HepG2 (cell line): ENCODE results near the gene PA2G4. TPM values are rescaled to one million over a fixed set of nuclear protein-coding genes. Genes with fewer than 3 reads are reported as not detected.

ENCODE experiments used
- ATF4 ChIP-seq, 2 experiments: fragments of 450-650 bp in 1 of 2; sonication (generic) in 1 of 2; formaldehyde crosslinking; IDR thresholded peaks; 2 replicates each; pipeline versions ENCODE4 v1.5.0 to v1.8.0; 2020 to 2022; ENCODE audit warnings: mild to moderate bottlenecking in 1 of 2, missing genetic modification reagents in 1 of 2
- EP300 ChIP-seq, 3 experiments: sonication (generic) in 1 of 3; formaldehyde crosslinking in 1 of 3; IDR thresholded peaks; 2 replicates each; pipeline versions ENCODE4 v1.5.1 to v1.6.1; 2011 to 2020; ENCODE audit warnings: low read depth in 2 of 3, low read length in 2 of 3, borderline replicate concordance in 1 of 3, improper control_type of control experiment in 1 of 3, mild to moderate bottlenecking in 1 of 3, missing genetic modification reagents in 1 of 3, moderate library complexity in 1 of 3
- FLYWCH1 ChIP-seq: sonication (generic); formaldehyde crosslinking; IDR thresholded peaks from 2 replicates; pipeline ENCODE4 v1.8.1; 2023; ENCODE audit warnings: mild to moderate bottlenecking, missing genetic modification reagents
- GTF3A ChIP-seq: sonication (generic); formaldehyde crosslinking; conservative IDR thresholded peaks from 2 replicates; pipeline ENCODE4 v1.4.0; 2020; ENCODE audit warnings: mild to moderate bottlenecking, missing genetic modification reagents
- HES4 ChIP-seq: sonication (generic); formaldehyde crosslinking; IDR thresholded peaks from 2 replicates; pipeline ENCODE4 v1.9.0; 2021; ENCODE audit warnings: mild to moderate bottlenecking, missing genetic modification reagents, borderline replicate concordance
- NFKBIZ ChIP-seq: IDR thresholded peaks from 2 replicates; pipeline ENCODE4 v1.6.1; 2018; ENCODE audit warnings: missing genetic modification reagents, missing compliant biosample characterization
- NR1H2 ChIP-seq: sonication (generic); formaldehyde crosslinking; IDR thresholded peaks from 2 replicates; pipeline ENCODE4 v1.8.1; 2022; ENCODE audit warnings: low read depth, missing genetic modification reagents, borderline replicate concordance
- SSRP1 ChIP-seq: IDR thresholded peaks from 2 replicates; pipeline ENCODE4 v1.6.1; 2016; ENCODE audit warnings: control low read depth
- YEATS4 ChIP-seq: sonication (generic); formaldehyde crosslinking; IDR thresholded peaks from 2 replicates; pipeline ENCODE4 v1.4.0; 2020; ENCODE audit warnings: missing genetic modification reagents, borderline replicate concordance
- ZFP90 ChIP-seq: sonication (generic); formaldehyde crosslinking; IDR thresholded peaks from 2 replicates; pipeline ENCODE4 v1.8.0; 2022; ENCODE audit warnings: missing genetic modification reagents, mild to moderate bottlenecking, inconsistent platforms, borderline replicate concordance
- ZNF737 ChIP-seq: sonication (generic); formaldehyde crosslinking; IDR thresholded peaks from 2 replicates; pipeline ENCODE4 v1.5.0; 2020; ENCODE audit warnings: missing genetic modification reagents, mild to moderate bottlenecking, borderline replicate concordance
- polyA plus RNA-seq, 8 experiments: library from polyadenylated mRNA; depleted of rRNA in 3 of 8; stranded (reverse) in 7 of 8; unstranded in 1 of 8; fragments of >200 nt; fragmentation: Illumina TruSeq in 4 of 8; extraction: Trizol in 4 of 8; gene quantifications; 2 replicates each; pipeline versions ENCODE4 v1.2.1 to v1.2.3, GENCODE V29; 2011 to 2016; ENCODE audit warnings: low read depth in 4 of 8, missing spikeins in 1 of 8, mixed read lengths in 1 of 8; ENCODE audit not compliant: insufficient read depth in 1 of 8
- total RNA-seq, 5 experiments: library from RNA; depleted of rRNA; stranded (reverse); fragments of >200 nt; fragmentation: Illumina TruSeq; extraction: Trizol; gene quantifications; 2 replicates each; pipeline ENCODE4 v1.2.3, GENCODE V29; 2016; ENCODE audit warnings: low read depth in 1 of 5
- TF ChIP-seq, protein P1 (sequence below): sonication (generic); formaldehyde crosslinking; IDR thresholded peaks from 2 replicates; pipeline ENCODE4 v1.4.0; 2020; ENCODE audit warnings: mild to moderate bottlenecking, missing genetic modification reagents
- TF ChIP-seq, protein P2 (sequence below): sonication (generic); formaldehyde crosslinking; IDR thresholded peaks from 2 replicates; pipeline ENCODE4 v1.5.0; 2020; ENCODE audit warnings: mild to moderate bottlenecking, missing genetic modification reagents, borderline replicate concordance

PA2G4 gene
- total and polyA plus RNA-seq, 2 of the 13 experiments (the other 11 are each of a cell fraction or from before 2014, with no cell fraction given): 147 to 240 TPM

DNA sequence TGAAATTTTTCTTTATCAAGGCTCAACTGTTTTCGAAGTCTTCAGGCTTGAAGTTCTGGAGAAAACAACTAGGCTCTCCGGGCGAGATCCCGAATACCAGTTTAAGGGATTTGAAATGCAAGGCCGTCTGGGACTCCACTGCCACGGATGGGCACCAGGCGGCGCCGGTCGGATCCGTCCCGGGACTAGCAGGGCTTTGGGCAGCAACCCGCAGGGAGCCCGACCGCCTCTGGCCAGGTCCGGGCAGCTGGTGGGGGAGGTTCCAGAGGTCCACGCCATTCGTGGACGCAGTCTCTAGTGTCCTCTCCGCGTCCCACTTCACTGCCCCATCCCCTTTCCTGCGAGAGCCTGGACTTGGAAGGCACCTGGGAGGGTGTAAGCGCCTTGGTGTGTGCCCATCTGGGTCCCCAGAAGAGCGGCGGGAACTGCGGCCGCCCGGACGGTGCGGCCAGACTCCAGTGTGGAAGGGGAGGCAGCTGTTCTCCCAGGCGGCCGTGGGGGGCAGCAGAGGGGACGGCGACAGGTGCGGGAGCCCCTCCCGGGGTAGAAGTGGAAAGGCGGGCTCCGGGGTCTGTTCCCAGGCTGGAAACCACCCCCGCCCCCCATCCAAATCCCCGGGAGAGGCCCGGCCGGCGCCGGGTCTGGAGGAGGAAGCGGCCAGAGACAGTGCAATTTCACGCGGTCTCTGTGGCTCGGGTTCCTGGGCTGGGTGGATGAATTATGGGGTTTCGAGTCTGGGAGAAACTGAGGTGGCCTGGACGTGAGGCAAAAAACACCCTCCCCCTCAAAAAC lies 25.2 kb upstream of the PA2G4 start (continued):
- TF ChIP-seq, protein P1, sequence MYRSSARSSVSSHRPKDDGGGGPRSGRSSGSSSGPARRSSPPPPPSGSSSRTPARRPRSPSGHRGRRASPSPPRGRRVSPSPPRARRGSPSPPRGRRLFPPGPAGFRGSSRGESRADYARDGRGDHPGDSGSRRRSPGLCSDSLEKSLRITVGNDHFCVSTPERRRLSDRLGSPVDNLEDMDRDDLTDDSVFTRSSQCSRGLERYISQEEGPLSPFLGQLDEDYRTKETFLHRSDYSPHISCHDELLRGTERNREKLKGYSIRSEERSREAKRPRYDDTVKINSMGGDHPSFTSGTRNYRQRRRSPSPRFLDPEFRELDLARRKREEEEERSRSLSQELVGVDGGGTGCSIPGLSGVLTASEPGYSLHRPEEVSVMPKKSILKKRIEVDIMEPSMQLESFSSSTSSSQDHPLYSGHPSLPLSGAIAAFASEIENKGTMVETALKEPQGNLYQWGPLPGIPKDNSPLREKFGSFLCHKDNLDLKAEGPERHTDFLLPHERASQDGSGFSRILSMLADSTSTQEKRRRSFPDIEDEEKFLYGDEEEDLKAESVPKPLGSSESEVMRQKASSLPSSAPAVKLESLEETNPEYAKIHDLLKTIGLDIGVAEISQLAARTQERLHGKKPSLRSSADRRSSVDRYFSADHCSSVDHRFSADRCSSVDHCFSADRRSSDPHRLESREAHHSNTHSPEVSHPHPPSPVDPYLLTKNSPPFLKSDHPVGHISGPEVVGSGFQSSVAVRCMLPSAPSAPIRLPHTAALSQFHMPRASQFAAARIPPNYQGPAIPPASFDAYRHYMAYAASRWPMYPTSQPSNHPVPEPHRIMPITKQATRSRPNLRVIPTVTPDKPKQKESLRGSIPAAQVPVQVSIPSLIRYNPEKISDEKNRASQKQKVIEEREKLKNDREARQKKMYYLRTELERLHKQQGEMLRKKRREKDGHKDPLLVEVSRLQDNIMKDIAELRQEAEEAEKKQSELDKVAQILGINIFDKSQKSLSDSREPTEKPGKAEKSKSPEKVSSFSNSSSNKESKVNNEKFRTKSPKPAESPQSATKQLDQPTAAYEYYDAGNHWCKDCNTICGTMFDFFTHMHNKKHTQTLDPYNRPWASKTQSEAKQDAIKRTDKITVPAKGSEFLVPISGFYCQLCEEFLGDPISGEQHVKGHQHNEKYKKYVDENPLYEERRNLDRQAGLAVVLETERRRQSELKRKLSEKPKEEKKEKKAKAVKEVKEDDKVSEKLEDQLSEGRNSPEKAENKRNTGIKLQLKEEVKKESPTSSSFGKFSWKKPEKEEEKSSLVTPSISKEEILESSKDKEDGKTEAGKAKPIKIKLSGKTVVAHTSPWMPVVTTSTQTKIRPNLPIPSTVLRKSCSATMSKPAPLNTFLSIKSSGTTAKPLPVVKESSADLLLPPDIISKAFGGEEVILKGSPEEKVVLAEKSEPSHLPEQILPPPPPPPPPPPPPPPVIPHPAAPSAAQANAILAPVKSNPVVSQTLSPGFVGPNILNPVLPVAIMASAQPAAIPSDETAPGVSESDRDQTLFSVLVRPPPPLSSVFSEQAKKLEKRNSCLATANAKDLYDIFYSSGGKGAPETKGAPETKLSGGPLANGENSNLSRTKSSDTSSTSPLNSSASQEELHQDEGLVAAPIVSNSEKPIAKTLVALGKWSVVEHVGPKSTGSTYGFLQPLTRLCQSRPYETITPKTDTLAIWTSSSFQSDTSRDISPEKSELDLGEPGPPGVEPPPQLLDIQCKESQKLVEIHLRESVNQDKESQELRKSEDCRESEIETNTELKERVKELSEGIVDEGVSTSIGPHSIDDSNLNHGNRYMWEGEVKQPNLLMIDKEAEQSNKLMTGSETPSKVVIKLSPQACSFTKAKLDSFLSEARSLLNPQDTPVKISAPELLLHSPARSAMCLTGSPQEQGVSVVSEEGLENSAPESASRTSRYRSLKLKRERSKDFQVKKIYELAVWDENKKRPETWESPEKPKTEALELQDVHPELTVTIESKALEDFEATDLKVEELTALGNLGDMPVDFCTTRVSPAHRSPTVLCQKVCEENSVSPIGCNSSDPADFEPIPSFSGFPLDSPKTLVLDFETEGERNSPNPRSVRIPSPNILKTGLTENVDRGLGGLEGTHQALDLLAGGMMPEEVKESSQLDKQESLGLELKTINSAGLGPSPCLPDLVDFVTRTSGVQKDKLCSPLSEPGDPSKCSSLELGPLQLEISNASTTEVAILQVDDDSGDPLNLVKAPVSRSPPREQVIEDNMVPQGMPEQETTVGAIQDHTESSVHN (CRISPR knock-in tag): no peak
- no peak for TF ChIP-seq ZNF737 (CRISPR knock-in tag)
- TF ChIP-seq HES4 (CRISPR knock-in tag): no peak
- TF ChIP-seq FLYWCH1 (CRISPR knock-in tag): peak; percentile 37; the same call in 1 of the 2 replicates
- TF ChIP-seq NR1H2 (CRISPR knock-in tag): no peak
- 0 out of 4 replicates have a peak, but pooled peaks of 1 of the 2 experiments have one; percentile 22 for TF ChIP-seq EP300 (IDR thresholded peaks at IDR 0.05; ENCODE audit: low read depth in 2 of 2, low read length in 2 of 2)
- no peak; the same call in 1 of the 2 replicates for TF ChIP-seq EP300 (CRISPR knock-in tag; IDR thresholded peaks at IDR 0.05; ENCODE audit: borderline replicate concordance)
- TF ChIP-seq, protein P2, sequence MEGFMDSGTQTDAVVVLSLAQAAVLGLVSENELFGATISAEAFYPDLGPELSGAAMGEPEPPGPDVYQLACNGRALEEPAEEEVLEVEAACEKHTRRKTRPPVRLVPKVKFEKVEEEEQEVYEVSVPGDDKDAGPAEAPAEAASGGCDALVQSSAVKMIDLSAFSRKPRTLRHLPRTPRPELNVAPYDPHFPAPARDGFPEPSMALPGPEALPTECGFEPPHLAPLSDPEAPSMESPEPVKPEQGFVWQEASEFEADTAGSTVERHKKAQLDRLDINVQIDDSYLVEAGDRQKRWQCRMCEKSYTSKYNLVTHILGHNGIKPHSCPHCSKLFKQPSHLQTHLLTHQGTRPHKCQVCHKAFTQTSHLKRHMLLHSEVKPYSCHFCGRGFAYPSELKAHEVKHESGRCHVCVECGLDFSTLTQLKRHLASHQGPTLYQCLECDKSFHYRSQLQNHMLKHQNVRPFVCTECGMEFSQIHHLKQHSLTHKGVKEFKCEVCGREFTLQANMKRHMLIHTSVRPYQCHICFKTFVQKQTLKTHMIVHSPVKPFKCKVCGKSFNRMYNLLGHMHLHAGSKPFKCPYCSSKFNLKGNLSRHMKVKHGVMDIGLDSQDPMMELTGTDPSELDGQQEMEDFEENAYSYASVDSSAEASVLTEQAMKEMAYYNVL (CRISPR knock-in tag): no peak
- peak; percentile 25; the same call in 1 of the 2 replicates for TF ChIP-seq YEATS4 (CRISPR knock-in tag)
- no peak; the same call in 1 of the 2 replicates for TF ChIP-seq NFKBIZ (CRISPR knock-in tag)
- peak; percentile 67; the same call in 1 of the 2 replicates for TF ChIP-seq ZFP90 (CRISPR knock-in tag)
- 0 out of 2 replicates have a peak, but pooled peaks have one; percentile 6 for TF ChIP-seq GTF3A (CRISPR knock-in tag)
- TF ChIP-seq ATF4 (CRISPR knock-in tag; IDR thresholded peaks at IDR 0.05): no peak
- TF ChIP-seq SSRP1: no peak
